HepG2 (cell line): ENCODE data around the gene ZC3H15. TPM values are rescaled to one million over a fixed set of nuclear protein-coding genes. Genes with fewer than 3 reads are reported as not detected.
A peak's percentile ranks its signal among the peaks of the same experiment; 100 is the strongest.

Experiments
- ARID4A ChIP-seq: sonication (generic); formaldehyde crosslinking; IDR thresholded peaks from 2 replicates; pipeline ENCODE4 v1.5.0; 2020; ENCODE audit warnings: mild to moderate bottlenecking, missing genetic modification reagents, borderline replicate concordance
- ELF3 ChIP-seq: IDR thresholded peaks from 2 replicates; pipeline ENCODE4 v1.6.1; 2016; ENCODE audit warnings: missing genetic modification reagents, missing compliant biosample characterization
- ETV5 ChIP-seq: IDR thresholded peaks from 2 replicates; pipeline ENCODE4 v1.6.1; 2018; ENCODE audit warnings: missing biosample characterization, missing genetic modification reagents, inconsistent platforms, borderline replicate concordance
- FOXA1 ChIP-seq, 2 experiments: fragments of 450-650 bp in 1 of 2; sonication (generic) in 1 of 2; formaldehyde crosslinking in 1 of 2; IDR thresholded peaks; 2 replicates each; pipeline versions ENCODE4 v1.4.0 to v1.6.1; 2016 to 2020; ENCODE audit warnings: missing genetic modification reagents in 1 of 2
- HOXA3 ChIP-seq: sonication (generic); formaldehyde crosslinking; IDR thresholded peaks from 2 replicates; pipeline ENCODE4 v1.5.0; 2020; ENCODE audit warnings: missing genetic modification reagents
- JUNB ChIP-seq: sonication (generic); formaldehyde crosslinking; IDR thresholded peaks from 2 replicates; pipeline ENCODE4 v1.8.0; 2022; ENCODE audit warnings: missing genetic modification reagents, mild to moderate bottlenecking, borderline replicate concordance
- KLF9 ChIP-seq: IDR thresholded peaks from 2 replicates; pipeline ENCODE4 v1.6.1; 2016; ENCODE audit warnings: low read depth
- KMT2B ChIP-seq: IDR thresholded peaks from 2 replicates; pipeline ENCODE4 v1.6.1; 2016; ENCODE audit warnings: missing genetic modification reagents, missing compliant biosample characterization
- MNT ChIP-seq: fragments of 450-650 bp; IDR thresholded peaks from 2 replicates; pipeline ENCODE4 v1.6.1; 2016
- MYNN ChIP-seq: sonication (generic); formaldehyde crosslinking; IDR thresholded peaks from 2 replicates; pipeline ENCODE4 v1.4.0; 2020; ENCODE audit warnings: mild to moderate bottlenecking, low read depth, missing genetic modification reagents
- NFKB2 ChIP-seq: sonication (generic); formaldehyde crosslinking; IDR thresholded peaks from 2 replicates; pipeline ENCODE4 v1.4.0; 2020; ENCODE audit warnings: missing genetic modification reagents, borderline replicate concordance
- NKX3-1 ChIP-seq: sonication (generic); formaldehyde crosslinking; IDR thresholded peaks from 2 replicates; pipeline ENCODE4 v1.5.0; 2020; ENCODE audit warnings: missing genetic modification reagents
- PAF1 ChIP-seq: IDR thresholded peaks from 2 replicates; pipeline ENCODE4 v1.6.1; 2016; ENCODE audit warnings: missing genetic modification reagents, missing compliant biosample characterization
- RBM39 ChIP-seq: fragments of 200-400 bp; formaldehyde crosslinking; IDR thresholded peaks from one replicate; pipeline ENCODE4 v1.6.1; 2018; ENCODE audit warnings: antibody characterized with exemption, mild to moderate bottlenecking, low read depth, low read length; ENCODE audit not compliant: poor library complexity, severe bottlenecking
- TAF1 ChIP-seq: sonication (generic); formaldehyde crosslinking; IDR thresholded peaks from 2 replicates; pipeline ENCODE4 v1.4.0; 2020; ENCODE audit warnings: missing genetic modification reagents
- ZBTB14 ChIP-seq: sonication (generic); formaldehyde crosslinking; IDR thresholded peaks from 2 replicates; pipeline ENCODE4 v1.4.0; 2020; ENCODE audit warnings: missing genetic modification reagents
- ZMYM3 ChIP-seq: sonication (generic); formaldehyde crosslinking; IDR thresholded peaks from 2 replicates; pipeline ENCODE4 v1.5.1; 2020; ENCODE audit warnings: mild to moderate bottlenecking, missing genetic modification reagents
- ZNF276 ChIP-seq: sonication (generic); formaldehyde crosslinking; IDR thresholded peaks from 2 replicates; pipeline ENCODE4 v1.4.0; 2020; ENCODE audit warnings: mild to moderate bottlenecking, low read depth, missing genetic modification reagents
- ZNF547 ChIP-seq: sonication (generic); formaldehyde crosslinking; IDR thresholded peaks from 2 replicates; pipeline ENCODE4 v1.5.1; 2020; ENCODE audit warnings: mild to moderate bottlenecking, missing genetic modification reagents
- ZNF703 ChIP-seq: sonication (generic); formaldehyde crosslinking; IDR thresholded peaks from 2 replicates; pipeline ENCODE4 v1.5.1; 2020; ENCODE audit warnings: missing genetic modification reagents, mild to moderate bottlenecking, moderate library complexity, borderline replicate concordance
- polyA plus RNA-seq, 8 experiments: library from polyadenylated mRNA; depleted of rRNA in 3 of 8; stranded (reverse) in 7 of 8; unstranded in 1 of 8; fragments of >200 nt; fragmentation: Illumina TruSeq in 4 of 8; extraction: Trizol in 4 of 8; gene quantifications; 2 replicates each; pipeline versions ENCODE4 v1.2.1 to v1.2.3, GENCODE V29; 2011 to 2016; ENCODE audit warnings: low read depth in 4 of 8, missing spikeins in 1 of 8, mixed read lengths in 1 of 8; ENCODE audit not compliant: insufficient read depth in 1 of 8
- total RNA-seq, 5 experiments: library from RNA; depleted of rRNA; stranded (reverse); fragments of >200 nt; fragmentation: Illumina TruSeq; extraction: Trizol; gene quantifications; 2 replicates each; pipeline ENCODE4 v1.2.3, GENCODE V29; 2016; ENCODE audit warnings: low read depth in 1 of 5

The ZC3H15 gene
- total and polyA plus RNA-seq, 2 of the 13 experiments (the other 11 are each of a cell fraction or from before 2014, with no cell fraction given): 84.6 to 168 TPM

- TF ChIP-seq ZNF547 (CRISPR knock-in tag) (peak; percentile 88), ZMYM3 (no peak; the same call in 1 of the 2 replicates), JUNB (CRISPR knock-in tag) (no peak), FOXA1 (IDR thresholded peaks at IDR 0.05) (no peak), FOXA1 (CRISPR knock-in tag; IDR thresholded peaks at IDR 0.05) (peak; percentile 28; the same call in 1 of the 2 replicates), ELF3 (peak; percentile 92), PAF1 (CRISPR knock-in tag) (no peak), NFKB2 (CRISPR knock-in tag) (peak; percentile 98), HOXA3 (peak; percentile 97), MNT (peak; percentile 71), TAF1 (CRISPR knock-in tag) (peak; percentile 98), KMT2B (CRISPR knock-in tag) (peak; percentile 99), ARID4A (CRISPR knock-in tag) (peak; percentile 99), NKX3-1 (CRISPR knock-in tag) (peak; percentile 95), ZNF703 (CRISPR knock-in tag) (peak; percentile 24; the same call in 1 of the 2 replicates), ZNF276 (CRISPR knock-in tag) (peak; percentile 11; the same call in 1 of the 2 replicates), MYNN (CRISPR knock-in tag) (no peak; the same call in none of the 2 replicates), ZBTB14 (peak; percentile 67), RBM39 (peak; percentile 98), ETV5 (CRISPR knock-in tag) (peak; percentile 90), KLF9 (peak; percentile 51; the same call in 1 of the 2 replicates)
Measured at GRCh38 chr2:186485871-186486650, at the start of gene ZC3H15 (continued).
